Stimulated activated CD4-positive, alpha-beta T cell treated with anti-CD3 and anti-CD28 coated beads, Interleukin-4, amount 100 ng/mL, for 4 hours (primary cell): Measurements from ENCODE around the gene CD109.

Source experiments
- DNase-seq, 2 experiments: peaks; one replicate each; pipeline ENCODE4 v3.0.0-alpha.2; 2020

CD109 gene

DNA sequence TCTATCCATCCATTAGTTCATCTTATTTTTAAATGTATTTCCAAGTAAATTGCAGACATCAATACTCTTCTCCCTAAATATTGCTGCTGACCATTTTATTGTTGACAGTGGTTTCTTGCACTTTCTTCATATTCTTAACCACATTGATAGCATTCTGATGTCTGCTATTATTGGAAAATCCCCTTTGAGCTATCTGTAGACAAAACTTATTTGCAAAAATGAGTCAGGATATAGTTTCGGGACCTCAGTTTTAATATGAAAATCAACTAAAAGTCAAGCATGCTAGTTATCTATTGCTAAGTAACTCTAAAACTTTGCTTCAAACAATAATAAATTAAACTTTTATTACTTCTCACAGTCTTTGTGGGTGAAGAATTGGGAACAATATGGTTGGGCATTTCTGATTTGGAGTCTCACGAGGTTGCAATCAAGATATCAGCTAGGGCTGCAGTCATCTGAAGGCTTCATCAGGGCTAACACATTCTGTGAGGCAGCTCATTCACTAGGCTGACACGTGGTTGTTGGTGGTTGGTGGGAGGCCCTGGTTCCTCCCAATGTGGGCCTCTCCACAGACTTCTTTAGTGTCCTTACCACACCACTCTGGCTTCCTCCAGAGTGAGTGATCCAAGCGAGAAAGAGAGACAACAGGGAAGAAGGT, 32.7 kb downstream of the CD109 start:
- DNase-seq = peak in 1 of 2 experiments; percentile 14

DNA sequence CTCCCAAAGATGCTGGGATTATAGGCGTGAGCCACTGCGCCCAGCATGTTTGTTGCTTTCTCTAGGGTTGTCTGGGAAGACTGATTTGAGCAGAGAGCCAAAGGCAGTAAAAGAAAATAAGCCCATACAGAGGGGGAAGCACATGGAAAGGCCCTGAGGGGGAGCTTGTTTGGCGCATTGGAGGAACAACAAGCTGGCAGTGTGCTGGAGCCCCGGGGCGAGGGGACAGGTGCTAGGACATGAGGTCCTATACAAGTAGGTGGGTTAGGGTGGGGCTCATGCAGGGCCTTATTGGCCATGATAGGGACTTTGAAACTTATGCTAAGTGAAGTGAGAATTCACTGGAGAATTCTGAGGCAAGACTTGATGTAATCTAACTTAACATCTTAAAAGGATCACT, 35.3 kb downstream of the CD109 start:
- DNase-seq = no peak

DNA sequence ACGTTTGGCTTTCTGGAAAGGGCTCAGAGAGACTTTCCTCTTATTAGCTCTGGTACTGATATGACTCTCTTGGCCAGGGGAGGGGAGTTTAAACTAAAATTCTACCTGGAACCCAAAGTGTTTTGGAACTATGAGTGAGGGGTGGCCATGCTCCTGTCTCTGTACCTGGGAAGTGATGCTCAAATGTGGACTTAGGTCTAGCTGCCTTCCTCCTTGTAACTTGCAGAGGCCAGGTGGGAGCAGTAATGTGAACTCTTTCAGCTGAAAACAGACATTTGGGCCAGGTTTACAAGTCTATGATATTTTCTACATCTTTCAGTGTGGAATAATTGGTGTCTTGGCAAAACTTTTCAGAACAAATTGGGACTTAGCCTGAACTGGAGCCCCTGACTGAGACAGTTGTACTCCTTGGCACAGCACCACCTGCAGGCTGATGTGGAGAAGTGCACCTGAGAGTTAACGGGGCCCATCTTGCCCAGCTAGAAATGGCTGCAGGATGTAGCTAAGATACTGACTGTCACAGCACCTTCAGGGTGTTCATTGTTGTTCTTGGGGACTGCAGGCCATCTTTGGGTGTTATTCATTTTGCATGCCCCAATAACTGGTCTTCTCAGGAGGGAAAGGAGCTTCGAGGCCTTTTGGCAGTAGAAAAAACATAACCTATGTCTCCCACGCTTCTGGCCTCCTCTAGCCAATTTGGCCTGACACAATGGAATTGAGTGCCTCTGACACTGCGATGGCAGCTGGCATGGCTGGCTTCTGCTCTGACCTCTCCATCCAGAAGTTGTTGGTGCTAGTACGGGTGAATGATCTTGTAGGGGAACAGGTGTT, 37.1 kb downstream of the CD109 start:
- peak; percentile 55 to 60 for DNase-seq

DNA sequence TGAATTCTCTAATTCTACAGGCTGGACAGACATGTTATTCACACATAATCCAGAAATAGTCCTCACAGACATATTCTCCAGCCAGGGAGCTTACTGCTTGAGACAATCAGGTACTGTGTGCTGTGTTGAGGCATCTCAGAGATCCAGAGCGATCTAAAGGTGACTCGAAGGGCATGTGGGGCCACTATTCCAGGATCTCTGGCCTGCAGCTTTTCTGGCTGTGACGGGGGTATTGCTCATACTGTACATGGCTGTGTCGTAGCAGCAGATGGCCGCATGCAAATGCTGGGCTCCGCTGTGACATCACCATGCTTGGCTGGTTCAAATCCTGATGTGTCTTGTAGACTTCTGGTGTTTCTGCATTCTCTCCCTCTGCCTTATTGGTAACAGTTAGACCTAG, 37.8 kb downstream of the CD109 start:
- DNase-seq = no peak

DNA sequence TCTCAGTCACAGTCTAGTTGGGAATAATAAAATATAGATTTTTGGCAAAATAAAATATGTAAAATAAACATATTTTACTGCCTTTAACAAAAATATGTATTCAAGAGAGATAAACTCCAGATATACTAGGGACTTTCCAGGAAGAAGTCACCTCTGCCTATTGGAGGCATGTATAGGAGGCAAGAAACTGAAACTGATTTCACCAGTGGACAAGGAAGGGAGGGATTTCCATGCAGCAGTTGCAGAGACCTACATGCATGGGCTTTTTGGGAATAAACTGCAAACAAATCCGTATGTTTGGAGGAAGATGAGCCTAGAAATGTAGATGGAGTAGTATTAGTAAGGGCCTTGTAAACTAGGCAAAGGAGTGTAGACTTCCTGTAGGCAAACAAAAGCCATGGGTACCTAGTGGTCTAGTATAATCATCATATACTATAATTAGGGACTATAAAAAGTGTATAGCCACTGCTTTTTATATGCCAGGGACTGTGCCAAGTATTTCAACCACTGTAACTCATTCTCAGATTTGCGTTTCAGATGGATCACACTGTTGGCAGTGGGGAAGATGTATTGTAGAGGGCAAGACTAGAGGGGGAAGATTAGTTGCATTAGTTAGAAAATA, 38.9 kb downstream of the CD109 start:
- DNase-seq = no peak

DNA sequence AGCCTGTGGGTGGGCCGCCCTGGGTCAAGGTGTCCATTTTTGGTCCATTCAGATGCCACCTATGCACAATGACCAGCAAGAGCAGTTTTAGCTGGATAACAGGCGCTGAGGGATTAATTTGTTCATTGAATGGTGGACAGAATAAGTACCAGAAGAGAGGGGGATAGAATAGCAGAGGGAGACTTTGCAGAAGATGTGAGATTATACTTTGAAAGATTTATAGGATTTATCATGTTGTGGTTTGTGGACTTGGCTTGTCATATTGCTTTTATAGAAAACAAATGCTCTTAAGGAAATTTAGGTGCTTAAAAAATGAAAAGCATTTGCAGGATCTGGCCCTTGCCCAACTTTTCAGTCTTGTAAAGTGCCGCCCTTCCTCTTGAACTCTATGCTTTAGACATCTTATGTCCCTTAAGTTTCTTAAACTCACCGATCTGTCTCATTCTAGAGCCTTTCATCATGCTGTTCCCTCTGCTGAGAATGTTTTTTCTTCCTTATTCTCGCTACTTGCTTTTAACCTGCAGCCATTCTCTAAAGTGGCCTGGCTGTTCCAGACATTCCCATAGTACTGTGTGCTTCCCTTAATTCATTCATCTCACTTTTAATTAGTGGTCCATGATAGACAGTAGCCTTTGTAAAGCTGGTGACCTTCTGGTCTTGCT, 42.5 kb downstream of the CD109 start:
- no peak for DNase-seq

DNA sequence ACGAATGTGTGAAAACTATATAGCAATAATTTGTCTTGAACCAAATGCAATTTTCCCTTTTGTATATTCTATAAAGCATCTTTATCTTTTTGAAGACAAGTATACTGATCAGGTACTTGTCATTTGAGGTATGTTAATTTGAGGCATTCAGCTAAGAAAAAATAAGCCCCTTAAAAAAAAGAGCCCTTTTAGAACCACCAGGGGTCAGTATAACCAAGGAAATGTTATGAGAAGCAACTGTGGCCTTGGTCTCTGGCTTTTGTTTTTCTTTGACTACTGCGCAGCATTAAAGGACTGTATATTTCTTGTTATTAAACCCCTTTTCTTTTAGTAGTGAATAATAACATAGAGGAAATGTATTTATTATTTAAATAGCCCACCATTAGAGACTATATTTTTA, 43.1 kb downstream of the CD109 start:
- DNase-seq = no peak

DNA sequence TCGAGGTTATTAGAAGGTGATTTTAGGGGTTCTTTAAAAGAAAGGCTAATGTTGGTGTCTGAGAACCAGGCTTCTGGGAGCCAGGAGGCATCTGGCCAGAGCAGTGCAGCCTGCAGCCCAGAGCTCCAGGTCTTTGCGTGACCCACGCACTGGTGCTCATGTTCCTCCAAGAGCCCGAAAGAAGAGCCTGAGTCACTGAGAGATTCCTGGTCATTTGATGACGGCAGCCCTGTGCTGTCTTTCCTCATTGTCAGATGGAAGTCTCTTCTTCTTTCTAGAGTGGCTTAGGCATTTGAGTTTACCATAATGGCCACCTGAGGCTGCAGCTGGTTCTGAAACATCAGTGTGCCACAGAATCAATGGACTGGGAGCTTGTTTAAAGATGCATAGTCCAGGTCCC, 46.4 kb downstream of the CD109 start:
- no peak for DNase-seq

DNA sequence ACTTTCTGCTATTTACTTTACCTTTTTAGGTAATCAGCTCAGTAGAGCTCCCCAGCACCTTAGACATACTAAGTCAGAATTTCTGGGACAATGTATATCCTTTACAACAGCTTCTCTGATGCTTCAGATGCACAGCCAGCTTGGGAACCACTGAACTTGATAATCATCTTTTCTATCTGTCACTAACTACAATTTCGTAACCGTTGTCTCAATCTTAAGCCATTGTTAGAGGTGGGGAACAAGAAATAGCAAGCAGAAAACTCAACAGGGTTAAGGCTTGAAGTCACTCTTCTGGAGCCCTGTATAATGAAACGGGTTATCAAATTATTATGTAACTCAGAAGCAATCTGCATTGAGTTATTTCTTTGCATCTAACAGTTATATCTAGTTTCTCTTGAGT, 47.1 kb downstream of the CD109 start:
- no peak for DNase-seq

DNA sequence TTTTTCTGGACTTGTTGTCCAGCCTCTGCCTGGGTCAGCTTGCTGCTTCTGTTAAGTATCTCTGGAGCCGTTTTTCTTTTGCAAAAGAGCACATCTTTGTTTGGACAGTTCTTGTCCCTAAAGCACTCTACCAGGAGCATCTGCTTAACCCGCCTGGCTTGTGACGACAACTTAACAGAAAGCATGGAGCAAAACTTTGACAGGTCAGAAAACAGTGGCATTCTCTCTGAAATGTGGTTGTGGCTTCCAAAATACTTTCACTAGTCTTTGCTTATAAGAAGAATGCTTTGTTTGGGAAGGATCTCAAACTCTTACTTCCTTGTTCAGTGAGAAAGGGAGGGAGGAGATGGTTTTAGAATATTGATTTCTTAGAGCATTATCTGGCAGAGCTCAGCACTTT, 47.6 kb downstream of the CD109 start:
- DNase-seq = no peak

DNA sequence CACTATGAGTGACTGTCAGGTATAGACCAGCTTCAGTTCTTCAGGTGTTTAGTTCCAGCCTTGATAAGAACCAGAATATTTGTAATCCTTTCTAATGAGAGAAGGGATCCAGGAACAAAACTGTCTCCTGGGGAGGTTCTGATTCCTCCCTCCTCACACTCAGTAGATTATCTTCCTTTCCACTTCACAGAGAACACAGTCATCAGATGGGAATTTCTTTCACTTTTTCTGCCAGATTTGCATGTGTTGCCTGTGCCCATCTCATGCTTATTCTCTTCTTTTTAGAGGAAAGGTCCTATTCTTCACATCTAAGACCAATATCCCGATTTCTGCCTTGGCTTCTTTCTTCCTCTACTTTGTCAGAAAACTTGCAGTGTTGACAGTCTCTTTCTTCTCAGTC, 50.8 kb downstream of the CD109 start:
- DNase-seq = no peak

DNA sequence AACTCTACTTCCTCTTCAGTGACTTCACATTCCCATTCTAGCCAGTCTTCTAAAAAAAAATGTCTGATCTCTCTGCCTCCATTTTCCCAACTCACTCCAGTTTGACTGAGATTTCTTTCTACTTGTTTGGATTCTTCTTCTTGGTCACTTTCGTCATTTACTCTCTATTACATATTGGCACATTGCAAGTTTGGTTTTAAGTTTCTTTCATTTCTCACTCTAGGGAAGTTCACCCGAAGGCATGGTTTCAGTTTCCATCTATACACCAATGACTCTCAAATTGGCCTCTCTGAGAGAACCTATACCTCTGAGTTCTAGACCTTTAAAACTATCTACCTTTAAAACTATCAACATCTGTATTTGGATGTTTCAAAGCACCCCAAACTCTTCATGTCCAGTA, 51.3 kb downstream of the CD109 start:
- DNase-seq = no peak

DNA sequence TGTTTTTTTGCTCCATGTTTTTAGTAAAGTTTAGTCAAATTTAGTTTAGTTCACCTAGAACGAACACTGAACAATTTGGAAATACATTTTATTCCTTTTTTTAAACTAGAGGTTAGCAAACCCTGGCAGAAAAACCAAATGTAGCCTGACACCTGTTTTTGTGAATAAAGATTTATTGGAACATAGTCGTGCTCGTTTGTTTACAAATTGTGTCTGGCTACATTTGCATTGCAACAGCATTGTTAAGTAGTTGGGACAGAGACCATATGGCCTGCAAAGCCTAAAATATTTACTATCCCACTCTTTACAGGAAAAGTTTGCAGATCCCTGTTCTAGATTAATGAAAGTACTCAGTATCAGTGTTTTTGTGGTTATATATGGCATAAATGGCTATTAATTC, 56.9 kb downstream of the CD109 start:
- DNase-seq = no peak

DNA sequence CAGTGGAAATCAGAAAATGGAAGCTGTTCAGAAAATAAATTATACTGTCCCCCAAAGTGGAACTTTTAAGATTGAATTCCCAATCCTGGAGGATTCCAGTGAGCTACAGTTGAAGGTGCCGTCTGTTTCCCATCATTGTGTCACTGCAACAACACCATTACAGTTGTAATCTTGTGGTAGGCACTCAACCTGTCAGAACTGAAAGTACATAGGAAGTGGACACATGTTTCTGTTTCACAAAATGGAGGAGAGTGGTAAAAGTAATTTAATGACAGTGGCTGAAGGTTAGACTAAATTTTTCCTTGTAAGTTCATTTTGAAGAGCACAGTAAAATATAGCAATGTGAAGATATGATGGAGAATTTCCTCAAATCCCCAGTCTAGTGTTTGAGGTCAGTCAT, 70.0 kb downstream of the CD109 start:
- no peak for DNase-seq

DNA sequence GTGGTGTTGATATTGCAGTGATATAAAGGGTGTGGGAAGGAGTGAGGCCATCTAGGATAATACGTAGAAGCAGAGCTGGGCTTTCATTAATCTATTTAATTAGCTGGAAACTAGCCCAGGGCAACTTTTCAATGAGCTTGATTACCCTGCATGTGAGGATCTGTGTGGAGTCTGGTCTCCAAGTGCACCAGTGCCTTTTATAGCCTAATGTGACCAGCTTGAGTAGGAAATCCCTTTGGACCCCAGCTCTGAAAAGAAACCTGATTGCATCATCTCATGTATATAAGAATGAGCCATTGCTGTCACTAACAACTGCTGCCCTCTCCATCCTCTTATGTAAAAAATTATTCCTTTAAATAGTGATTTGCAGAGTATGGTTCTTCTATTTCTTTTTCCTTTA, 72.6 kb downstream of the CD109 start:
- no peak for DNase-seq

DNA sequence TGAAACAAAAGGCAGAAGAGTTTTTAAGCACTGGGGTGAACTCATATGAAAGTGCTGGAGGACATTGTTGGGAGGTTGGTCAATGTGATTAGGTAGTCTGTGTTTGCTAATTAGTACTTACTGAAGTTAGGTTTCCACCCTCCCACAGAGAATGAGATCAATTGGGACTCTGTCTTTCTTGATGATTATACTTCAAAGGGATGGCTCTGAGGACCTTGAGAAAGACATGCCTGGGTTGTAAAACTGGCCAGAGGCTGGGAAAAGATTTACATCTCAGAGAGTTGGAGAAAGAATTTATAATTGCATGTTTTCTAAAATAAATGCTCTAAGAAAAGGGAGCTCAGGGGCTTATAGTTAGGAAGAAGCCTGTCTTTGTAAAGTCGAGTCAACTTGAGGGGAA, 74.0 kb downstream of the CD109 start:
- DNase-seq = no peak

DNA sequence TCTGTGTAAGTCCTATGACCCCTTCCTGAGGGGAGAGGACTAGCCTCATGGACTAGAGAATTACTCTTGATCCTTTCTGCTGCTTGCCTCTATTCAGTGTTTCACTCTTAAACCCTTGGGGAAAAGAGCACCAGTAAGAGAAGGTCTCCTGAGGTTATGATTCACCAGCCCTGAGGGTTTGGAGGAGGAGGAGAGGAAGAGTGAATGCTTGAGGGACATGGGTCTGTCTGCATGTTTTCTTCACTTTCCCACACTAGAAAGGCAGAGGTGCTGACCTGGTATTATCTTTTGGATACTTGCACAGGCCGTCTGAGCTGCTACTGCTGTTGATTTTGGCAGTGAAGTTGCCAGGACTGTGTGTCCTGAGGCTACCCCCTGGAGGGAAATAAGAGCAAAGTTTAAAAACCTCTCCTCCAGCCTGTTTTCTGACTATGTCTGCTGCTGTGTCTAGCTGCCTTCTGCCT, 78.3 kb downstream of the CD109 start:
- no peak for DNase-seq

DNA sequence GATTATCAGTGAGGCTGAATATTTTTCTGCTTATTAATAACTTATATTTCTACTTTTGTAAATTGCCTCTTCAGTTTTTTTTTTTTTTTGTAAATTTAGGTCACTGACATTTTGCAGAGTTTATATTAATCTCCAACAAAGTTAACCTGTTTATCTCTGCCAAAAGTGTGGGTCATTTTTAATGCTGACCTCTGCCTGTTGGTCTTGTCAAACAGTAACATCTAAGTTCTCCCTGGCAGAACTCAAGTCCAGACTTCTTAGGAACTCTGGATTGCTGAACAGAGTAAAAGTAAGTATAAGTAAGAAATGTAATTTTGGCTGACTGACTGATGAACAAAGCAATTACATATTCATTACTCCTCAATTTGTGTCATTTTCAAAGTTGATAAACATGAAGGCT, 83.9 kb downstream of the CD109 start:
- DNase-seq = no peak

DNA sequence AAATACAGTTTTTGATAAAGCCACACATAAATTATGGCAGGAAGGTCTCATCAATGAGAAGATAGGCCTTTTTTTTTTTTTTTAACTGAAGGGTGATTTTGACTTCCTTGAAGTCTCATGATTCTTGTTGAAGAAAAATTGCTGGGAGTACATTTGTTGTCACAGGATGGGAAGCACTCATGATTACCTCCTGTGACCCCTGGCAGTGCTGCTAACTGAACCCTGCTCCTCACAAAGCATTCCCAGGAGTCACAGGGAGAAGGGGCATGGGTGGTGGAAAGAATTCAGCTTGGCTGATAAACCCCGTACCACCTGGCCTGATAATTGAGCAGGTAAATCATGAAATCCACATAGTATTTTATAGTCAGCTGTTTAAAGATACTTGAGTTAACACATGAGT, 86.9 kb downstream of the CD109 start:
- DNase-seq = no peak

DNA sequence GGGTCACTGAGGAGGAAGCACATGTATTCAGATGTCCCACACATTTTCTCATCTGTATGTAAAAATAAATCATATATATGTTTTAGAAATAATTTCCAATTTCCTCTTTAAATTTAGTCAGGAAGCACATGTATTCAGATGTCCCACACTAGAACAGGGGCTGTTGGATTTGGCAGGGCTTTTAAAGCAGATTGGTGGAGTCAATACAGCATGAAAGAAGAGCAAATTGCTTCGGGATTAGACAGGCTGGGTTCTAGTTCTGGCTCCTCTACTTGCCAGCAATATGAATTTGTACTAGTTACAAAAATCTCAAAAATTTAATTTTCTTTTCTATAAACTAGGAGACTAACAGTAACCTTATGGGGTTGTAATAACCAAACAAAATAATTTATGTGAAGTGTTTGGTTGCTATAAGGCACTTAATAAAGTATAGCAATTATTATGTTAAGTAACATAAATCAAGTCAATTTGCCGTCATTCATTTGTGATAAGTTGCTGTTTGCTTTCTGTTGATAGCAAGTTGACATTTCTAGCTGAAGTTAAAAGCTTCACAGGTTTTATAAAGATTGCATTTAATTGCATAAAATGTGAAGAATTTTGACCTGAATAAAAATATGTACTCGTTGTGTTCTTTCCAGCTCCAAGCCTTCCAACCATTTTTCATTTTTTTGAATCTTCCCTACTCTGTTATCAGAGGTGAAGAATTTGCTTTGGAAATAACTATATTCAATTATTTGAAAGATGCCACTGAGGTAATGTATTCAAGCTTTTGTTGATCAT, 88.9 kb downstream of the CD109 start:
- DNase-seq = no peak

DNA sequence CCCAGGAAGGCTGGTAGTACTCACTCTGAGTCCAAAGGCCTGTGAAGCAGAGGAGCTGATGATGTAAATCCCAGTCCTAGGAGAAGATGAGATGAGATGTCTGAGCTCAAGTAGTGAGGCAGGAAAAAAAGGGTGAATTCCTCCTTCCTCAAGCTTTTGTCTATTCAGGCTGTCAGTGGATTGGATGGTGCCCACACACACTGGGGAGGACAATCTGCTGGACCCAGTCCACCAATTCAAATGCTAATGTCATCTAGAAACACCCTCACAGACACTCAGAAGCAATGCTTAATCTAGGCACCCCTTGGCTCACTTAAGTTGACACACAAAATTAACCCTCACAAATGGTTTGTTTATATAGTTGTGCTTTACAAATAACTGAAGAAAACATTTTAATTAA, 94.6 kb downstream of the CD109 start:
- no peak for DNase-seq

DNA sequence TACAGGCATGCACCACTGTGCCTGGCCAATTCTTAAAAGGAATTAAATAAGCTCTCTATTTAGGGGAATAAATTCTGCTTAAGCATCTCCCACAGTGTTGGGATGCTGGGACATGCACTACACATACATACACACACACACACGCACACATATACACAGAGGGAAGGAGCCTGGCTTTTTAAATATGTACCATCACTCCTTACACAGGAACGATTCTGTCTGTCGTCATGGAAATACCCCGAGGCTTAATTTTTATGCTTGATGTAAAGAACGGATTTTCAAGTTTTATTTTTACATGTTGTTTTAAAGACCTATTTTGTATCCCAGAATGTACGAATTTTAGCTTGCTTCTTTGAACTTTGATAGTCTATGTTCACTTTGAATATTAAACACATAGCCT, 95.3 kb downstream of the CD109 start:
- no peak for DNase-seq

DNA sequence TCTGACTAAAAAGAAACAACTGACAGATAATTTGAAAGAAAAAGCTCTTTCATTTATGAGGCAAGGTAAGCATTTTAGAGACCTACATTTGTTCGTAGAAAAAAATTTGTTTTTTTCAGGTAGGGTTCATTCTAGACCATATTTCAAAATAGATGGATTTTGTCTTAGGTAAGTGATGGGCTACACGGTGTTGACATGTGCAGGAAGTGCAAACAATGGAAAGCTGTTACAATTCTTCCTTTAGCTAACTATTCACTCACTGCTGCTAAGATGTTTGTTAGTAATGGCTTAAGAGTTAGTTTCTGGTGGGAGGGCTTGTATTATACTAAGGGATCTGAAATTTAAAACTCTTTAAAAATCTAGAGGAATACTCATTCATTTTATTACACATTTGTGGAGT, 96.7 kb downstream of the CD109 start:
- no peak for DNase-seq
